Stimulated activated CD8-positive, alpha-beta memory T cell treated with anti-CD3 and anti-CD28 coated beads, Interleukin-12 subunit alpha, Interleukin-12 subunit beta, amount 100 ng/mL, for 24 hours (primary cell): Measurements from ENCODE around the gene TPD52L2.

Experiments
- DNase-seq: peaks from one replicate; pipeline ENCODE4 v3.0.0-alpha.2; 2020; ENCODE audit errors: extremely low read depth

Gene TPD52L2

GRCh38 chr20:63864978-63865640 lies at the start of gene TPD52L2:
TPD52L2 (plus strand) TSS chr20:63865270; CDS start chr20:63865366, 96 bp downstream.
- DNase-seq: peak; percentile 95

DNA sequence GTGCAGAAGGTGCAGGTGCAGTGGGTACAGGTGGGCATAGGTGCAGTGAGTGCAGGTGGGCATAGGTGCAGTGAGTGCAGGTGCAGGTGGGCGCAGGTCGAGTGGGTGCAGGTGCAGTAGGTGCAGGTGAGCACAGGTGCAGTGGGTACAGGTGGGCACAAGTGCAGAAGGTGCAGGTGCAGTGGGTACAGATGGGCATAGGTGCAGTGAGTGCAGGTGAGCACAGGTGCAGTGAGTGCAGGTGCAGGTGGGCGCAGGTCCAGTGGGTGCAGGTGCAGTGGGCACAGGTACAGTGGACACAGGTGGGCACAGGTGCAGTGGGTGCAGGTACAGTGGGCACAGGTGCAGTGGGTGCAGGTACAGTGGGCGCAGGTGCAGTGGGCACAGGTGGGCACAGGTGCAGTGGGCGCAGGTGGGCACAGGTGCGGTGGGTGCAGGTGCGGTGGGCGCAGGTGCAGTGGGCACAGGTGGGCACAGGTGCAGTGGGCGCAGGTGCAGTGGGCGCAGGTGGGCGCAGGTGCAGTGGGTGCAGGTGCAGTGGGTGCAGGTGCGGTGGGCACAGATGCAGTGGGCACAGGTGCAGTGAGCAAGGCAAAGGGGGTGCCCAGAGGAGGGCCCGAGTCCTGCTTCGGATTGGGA lies 49.3 kb upstream of the TPD52L2 start:
- DNase-seq: no peak

- no peak for DNase-seq
Observed at GRCh38 chr20:63819224-63819921, 45.7 kb upstream of the TPD52L2 start.

DNA sequence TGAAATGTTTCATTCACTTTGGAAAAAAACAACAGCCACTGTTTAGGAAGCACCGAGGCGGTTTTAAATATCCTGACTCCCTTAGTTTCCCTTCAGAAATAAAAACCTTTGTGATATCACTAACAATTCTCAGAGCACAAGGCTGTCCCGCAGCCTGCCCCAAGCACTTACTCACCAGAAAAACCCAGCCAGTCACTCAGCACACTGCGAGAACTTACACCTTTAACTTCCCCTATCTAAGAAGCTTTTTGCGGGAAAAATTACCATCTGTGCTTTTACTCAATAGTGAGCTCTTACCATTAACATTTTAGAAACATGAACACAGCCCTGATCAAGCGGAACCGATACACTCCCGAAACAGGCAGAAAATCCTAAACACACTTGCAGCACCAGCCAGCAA lies 43.3 kb upstream of the TPD52L2 start:
- DNase-seq: no peak

GRCh38 chr20:63822276-63822696 lies 42.8 kb upstream of the TPD52L2 start:
- no peak for DNase-seq

DNA sequence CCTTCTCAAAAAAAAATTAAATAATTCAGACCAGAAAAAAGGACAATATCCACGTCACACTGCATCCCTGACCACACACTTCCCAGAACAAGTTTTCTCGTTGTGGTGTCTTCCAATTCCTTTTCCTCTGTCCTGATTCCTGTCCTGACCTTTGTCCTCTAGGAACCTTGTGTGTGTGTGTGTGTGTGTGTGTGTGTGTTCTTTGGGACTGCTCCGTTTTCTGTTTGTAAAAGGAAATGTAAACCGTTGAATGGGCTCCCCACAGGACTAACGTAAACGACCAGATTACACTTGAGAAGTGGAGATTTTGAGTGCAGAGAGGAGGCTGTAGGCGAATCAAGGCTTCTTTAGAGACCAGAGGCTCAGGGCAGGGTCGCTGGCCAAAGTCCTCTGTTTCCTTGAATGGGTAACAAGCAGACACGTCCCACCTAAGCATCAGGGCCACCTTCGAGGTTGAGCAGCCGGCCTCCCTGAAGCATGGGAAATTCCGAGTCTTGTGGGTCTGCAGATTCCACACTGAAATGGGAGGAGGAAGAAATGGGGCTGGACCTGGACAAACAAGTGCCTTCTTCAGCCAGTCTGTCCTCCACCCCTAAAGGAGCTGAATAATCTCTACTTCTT lies 41.3 kb upstream of the TPD52L2 start:
- no peak for DNase-seq

GRCh38 chr20:63825331-63826118 lies 39.5 kb upstream of the TPD52L2 start:
- DNase-seq: no peak

GRCh38 chr20:63826753-63827152 lies 38.3 kb upstream of the TPD52L2 start:
- DNase-seq: no peak

DNA sequence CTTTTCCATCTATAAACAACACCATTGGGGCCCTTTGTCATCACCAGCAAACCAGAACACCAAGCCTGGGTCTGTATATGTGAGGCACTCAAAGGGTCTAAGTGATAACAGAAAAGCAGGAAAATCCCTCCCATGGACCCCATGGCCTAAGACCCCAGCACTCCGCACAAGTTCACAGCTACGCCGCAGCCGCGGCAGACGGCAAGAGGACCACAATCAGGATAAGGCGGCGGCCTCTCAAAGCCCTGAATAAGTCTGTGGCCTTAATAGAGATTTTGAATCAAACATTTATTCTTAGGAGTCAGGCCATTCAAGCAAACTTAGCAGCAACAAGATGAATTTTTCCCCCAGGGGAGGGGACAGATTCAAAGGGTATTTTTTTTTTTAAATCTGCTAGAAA lies 36.9 kb upstream of the TPD52L2 start:
- DNase-seq: no peak

DNA sequence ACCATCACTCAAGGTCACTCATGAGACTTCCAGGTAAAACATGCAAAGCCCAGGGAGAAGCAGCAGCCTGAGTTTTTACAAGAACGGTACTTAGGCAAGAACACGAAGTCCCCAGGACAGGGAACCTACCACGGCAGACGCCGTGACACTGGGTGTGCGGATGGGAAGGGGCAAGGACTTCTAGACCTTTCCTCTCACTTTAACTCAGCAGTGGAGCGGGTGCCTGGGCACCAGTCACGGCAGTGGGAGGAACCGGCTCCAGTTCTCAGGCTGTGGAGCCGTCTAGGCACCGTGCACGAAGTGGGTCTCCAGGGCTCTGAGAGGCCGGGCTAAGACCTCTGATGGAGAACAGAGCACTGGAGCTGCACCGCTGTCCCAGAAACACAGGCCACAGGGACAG lies 36.5 kb upstream of the TPD52L2 start:
- no peak for DNase-seq

GRCh38 chr20:63828951-63829350 lies 36.1 kb upstream of the TPD52L2 start:
- no peak for DNase-seq

DNA sequence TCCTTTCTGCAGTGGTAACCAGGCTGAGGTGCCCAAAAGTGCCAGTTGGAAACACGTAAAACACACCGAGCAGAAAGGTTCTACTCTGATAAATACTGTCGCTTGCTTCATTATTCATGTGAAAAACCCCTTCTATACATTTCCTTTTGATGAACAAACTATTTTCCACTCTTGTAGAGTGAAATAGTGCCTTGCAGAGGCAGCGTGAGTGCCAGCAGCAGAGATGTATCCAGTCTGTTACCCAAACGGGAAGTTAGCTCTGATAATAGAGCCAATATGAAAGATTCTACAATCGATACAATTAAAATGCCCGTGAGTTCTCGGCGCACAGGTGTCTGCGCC lies 35.5 kb upstream of the TPD52L2 start:
- DNase-seq: no peak

DNA sequence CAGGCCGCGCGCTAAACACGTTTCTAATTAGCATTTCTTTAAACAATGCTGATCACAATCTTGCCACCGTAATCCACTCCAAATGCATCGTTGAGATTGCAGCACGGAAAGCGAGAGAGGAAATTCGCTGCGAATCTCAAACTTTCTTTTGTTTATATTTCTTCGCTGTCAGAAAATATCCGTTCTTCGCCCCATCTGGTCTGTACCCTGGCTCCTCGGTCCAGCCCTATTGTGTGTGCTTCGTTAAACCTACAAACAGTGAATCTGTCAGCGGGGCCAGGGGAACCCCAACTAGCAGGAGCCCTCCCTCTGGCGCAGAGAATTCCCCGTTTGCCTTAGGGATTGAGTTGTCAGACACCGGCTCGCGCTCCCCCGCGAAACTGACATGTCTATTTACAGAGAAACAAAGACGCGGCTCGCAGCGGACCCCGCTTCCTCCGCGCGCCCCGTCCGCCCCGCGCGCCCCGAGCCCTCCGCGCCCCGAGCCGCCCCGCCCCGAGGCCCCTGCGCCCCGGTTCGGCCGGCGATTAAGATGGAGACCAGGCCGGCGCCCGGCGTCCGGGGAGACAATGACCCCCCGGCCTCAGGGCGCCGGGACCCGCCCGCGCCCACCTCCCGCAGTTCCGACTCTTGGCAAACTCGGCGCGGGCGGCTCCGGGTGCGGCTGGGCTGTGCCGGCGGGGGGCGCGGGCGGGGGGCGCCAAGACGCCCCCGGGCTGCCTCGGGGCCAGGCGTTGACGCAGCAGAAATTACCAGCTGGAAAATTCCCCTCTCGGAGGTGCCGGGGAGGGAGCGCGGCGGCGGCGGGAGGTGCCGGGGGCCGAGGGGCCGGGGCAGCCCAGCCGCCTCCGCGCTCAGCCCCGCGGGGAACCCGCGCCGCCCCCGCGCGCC lies 34.9 kb upstream of the TPD52L2 start:
- DNase-seq: no peak

DNA sequence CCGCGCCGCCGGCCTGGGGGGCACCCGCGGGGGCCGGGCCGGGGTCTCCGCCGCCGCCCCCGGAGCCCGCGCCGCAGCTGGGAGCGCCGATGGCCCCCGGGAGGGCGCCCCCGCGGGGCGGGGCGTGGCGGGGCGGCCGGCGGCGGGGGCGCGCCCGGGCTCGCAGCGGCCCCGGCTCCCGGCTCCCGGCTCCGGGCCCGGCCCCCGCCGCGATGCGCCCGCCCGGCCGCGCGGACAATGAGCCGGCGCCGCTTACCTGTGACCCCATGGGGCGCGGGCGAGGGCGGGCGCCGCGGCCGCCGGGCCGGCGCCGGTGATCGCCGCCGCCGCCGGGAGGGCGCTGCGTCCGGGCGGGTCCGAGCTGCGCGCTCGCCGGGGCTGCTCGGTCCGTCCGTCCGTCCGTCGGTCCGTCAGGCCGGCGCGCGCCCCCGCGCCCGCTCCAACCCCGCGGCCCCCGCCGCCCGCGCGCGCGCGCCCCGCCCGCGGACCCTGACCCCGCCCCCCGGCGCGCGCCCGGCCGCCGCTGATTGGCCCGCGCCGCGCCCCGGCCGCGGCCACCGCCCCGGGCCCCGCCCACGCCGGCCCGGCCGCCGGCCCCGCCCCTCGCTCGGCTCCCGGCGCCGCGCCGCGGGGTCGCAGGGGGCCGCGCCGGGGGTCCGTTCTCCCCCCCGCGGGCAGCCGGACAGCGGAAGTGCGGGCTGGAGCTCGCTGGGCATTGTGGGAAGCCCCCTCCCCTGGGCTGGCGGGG lies 34.1 kb upstream of the TPD52L2 start, which contains the start of gene ZBTB46:
TSS of gene ZBTB46 (minus strand) at position 424 of the 748 bp plus-strand sequence. CDS start 40,507 bp downstream, outside the sequence.
- DNase-seq: no peak

GRCh38 chr20:63831646-63831992 lies 33.5 kb upstream of the TPD52L2 start:
- no peak for DNase-seq

DNA sequence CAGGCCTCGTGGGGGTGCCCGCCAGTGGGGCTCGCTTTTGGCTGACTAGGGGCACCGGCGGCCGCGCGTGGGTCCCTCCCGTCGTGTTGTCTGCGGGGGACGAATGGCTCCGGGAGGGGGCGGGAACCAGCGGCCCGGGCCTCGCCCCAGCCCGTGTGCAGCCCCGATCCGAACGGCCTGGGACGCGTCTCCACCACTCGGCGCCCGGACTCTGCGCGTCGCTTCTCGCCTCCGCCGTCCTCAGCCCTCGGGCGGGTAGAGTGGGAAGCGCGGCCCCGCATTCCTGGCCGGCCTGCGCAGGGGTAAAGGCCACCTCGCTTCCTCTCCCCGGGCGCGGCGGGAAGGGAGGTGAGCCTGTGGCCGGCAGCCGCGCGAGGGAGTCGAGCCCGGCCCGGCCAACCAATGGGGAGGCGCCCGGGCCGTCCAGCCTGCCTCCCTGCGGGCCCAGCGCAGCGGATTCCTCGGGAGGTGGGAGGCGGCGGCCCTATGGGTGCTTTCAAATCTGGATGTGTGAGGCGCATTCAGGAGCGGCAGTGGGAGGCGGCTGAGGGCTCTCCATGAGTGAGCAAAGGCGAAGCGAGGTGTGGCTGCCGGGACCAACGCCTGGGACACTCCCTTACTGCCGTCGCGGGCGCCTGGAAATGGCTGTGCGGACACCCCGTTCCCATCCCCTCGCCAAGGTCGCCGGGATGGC lies 32.9 kb upstream of the TPD52L2 start:
- no peak for DNase-seq

DNA sequence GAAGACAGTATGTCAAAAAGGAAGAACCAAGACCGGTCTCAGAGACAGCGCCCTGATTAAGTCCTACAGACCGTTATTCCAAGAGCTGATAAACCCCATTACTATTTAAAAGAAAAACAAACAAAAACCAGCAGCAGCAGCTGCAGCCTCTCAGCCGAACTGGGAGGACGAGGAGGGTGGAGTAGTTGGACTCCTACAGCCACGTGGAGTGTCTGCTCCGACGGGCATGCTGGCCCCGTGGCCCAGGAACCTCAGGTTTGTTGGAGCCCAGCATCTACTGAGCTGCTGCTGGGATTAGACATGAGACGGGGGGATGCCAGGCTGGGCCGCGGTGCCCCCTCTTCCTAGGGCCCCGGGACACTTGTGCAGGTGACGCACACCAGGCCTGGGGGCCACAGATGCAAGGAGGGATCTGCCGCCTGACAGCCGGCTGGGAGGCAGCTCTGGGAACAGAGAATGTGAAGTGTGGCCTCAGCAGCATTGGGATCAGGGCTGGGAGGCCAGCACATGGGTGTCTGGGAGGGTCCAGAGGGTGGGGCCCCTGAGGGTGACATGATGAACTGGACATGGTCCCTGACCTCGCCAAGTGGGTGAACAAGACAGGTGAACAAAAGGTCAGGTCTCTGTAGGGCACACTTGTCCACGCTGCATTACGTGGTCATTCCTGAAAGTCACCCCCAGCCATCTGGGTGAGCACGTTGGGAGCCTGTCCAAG lies 31.1 kb upstream of the TPD52L2 start:
- DNase-seq: no peak

- no peak for DNase-seq
Observed at GRCh38 chr20:63834491-63834880, 30.6 kb upstream of the TPD52L2 start.
